Measurements from ENCODE around the gene PCNX3. TPM values are rescaled to one million over a fixed set of nuclear protein-coding genes. Genes with fewer than 3 reads are reported as not detected.

Gene PCNX3
- polyA plus RNA-seq, 1 donor from 2014 or later, result 7.8 TPM

DNA sequence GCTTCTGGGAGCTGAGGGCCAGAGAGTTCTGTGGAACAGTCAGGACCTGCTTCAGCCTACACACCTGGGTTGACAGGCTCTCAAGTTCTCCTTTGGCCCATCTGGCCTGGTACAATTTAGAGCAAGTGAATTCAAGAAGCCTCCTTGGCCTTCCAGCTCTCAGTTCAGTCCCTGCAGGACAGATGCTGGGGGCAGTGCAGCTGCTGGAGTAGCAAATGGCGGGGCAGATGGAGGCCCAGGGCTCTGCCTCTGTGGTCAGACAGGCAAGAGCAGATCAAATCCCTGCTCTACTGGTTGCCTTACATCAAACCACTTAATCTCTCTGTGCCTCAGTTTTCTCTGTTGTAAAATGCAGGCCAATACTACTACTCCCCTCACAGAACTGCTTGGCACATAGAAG lies 11.3 kb upstream of the PCNX3 start:
- Histone ChIP-seq H3F3A (ENCODE audit: insufficient read depth, low read length, poor library complexity, severe bottlenecking) (no peaks in the 10 kb centered on the region), H3K9me2 (ENCODE audit: insufficient read depth, low read length) (no peaks in the 10 kb centered on the region), H3K9me3 (ENCODE audit: low read length) (no peaks in the 10 kb centered on the region), H3K36me3 (ENCODE audit: insufficient read depth, low read length) (no peaks in the 10 kb centered on the region), H2AFZ (ENCODE audit: low read depth, low read length) (no peak overlapping the region), H3K27ac (ENCODE audit: low read length) (no peak overlapping the region), H3K4me2 (ENCODE audit: low read length) (no peak overlapping the region), H4K20me1 (ENCODE audit: insufficient read depth) (no peaks in the 10 kb centered on the region), H3K4me3 (ENCODE audit: low read length) (no peak overlapping the region), H3K79me2 (replicated peaks; ENCODE audit: insufficient read depth, low read length) (no peaks in the 10 kb centered on the region), H3K27me3 (ENCODE audit: insufficient read depth, low read depth, low read length) (no peaks in the 10 kb centered on the region), H3K9ac (ENCODE audit: low read length) (no peak overlapping the region)
- no peak for TF ChIP-seq SMC3 (conservative IDR thresholded peaks at IDR 0.05; ENCODE audit: poor library complexity)
- TF ChIP-seq, protein P1, sequence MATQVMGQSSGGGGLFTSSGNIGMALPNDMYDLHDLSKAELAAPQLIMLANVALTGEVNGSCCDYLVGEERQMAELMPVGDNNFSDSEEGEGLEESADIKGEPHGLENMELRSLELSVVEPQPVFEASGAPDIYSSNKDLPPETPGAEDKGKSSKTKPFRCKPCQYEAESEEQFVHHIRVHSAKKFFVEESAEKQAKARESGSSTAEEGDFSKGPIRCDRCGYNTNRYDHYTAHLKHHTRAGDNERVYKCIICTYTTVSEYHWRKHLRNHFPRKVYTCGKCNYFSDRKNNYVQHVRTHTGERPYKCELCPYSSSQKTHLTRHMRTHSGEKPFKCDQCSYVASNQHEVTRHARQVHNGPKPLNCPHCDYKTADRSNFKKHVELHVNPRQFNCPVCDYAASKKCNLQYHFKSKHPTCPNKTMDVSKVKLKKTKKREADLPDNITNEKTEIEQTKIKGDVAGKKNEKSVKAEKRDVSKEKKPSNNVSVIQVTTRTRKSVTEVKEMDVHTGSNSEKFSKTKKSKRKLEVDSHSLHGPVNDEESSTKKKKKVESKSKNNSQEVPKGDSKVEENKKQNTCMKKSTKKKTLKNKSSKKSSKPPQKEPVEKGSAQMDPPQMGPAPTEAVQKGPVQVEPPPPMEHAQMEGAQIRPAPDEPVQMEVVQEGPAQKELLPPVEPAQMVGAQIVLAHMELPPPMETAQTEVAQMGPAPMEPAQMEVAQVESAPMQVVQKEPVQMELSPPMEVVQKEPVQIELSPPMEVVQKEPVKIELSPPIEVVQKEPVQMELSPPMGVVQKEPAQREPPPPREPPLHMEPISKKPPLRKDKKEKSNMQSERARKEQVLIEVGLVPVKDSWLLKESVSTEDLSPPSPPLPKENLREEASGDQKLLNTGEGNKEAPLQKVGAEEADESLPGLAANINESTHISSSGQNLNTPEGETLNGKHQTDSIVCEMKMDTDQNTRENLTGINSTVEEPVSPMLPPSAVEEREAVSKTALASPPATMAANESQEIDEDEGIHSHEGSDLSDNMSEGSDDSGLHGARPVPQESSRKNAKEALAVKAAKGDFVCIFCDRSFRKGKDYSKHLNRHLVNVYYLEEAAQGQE (IDR thresholded peaks at IDR 0.05; ENCODE audit: borderline replicate concordance), result no peak
- no peak for TF ChIP-seq RAD21 (conservative IDR thresholded peaks at IDR 0.05)
- no peak for TF ChIP-seq TAF1 (IDR thresholded peaks at IDR 0.05; ENCODE audit: low read depth)
- no peak for TF ChIP-seq EP300 (conservative IDR thresholded peaks at IDR 0.05; ENCODE audit: poor library complexity, severe bottlenecking)
- TF ChIP-seq, protein P2, sequence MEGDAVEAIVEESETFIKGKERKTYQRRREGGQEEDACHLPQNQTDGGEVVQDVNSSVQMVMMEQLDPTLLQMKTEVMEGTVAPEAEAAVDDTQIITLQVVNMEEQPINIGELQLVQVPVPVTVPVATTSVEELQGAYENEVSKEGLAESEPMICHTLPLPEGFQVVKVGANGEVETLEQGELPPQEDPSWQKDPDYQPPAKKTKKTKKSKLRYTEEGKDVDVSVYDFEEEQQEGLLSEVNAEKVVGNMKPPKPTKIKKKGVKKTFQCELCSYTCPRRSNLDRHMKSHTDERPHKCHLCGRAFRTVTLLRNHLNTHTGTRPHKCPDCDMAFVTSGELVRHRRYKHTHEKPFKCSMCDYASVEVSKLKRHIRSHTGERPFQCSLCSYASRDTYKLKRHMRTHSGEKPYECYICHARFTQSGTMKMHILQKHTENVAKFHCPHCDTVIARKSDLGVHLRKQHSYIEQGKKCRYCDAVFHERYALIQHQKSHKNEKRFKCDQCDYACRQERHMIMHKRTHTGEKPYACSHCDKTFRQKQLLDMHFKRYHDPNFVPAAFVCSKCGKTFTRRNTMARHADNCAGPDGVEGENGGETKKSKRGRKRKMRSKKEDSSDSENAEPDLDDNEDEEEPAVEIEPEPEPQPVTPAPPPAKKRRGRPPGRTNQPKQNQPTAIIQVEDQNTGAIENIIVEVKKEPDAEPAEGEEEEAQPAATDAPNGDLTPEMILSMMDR (IDR thresholded peaks at IDR 0.05; ENCODE audit: poor library complexity, severe bottlenecking), result no peak
- TF ChIP-seq MXI1 (conservative IDR thresholded peaks at IDR 0.05; ENCODE audit: poor library complexity, severe bottlenecking), result no peak
- no peak for TF ChIP-seq EZH2 (IDR thresholded peaks at IDR 0.05; ENCODE audit: borderline replicate concordance, insufficient read depth, low read length, poor library complexity, severe bottlenecking)
- no peak for TF ChIP-seq POLR2AphosphoS5 (IDR thresholded peaks at IDR 0.05)

DNA sequence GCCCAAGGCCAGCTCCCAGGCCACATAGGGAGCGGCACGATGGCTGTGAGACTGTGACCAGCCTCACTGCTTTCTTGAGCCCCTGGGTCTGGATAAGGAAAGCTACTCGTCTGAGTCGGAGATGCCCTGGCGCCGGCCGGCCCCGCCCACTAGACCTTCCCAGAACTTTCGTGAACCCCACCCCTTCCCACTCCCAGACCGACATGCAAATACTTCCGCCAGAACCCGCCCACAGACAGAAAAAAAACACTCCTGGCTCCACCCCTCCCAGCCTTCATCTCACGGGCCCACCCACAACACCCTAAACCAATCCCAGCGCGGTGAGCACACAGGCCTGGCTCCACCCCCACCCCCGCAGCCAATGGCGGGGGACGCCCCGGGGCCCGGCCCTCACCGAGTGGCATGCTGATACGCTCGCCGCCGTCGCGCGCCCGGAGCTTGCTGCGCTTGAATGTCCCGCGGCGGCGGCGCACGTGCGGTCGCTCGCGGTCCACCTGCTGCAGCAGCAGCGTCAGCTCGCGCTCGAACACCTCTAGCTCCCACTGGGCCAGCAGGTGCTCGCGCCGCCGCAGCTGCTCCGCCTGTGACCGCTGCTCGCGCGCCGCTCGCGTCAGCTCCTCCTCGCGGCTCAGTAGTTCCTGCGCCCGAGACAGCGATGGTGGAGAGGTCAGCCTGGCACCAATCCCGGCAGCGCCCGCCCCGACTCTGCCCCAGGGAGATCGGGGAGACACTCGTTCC lies 8.5 kb upstream of the PCNX3 start:
- Histone ChIP-seq H3K27ac (ENCODE audit: low read length) (no peak overlapping the region), H3K79me2 (replicated peaks; ENCODE audit: insufficient read depth, low read length) (no peaks in the 10 kb centered on the region), H3K9ac (ENCODE audit: low read length) (peak overlapping the region; percentile 23)

More for the DNA sequence above, 8.5 kb upstream of the PCNX3 start:
- H3K27me3 ChIP-seq (ENCODE audit: insufficient read depth, low read depth, low read length), result no peaks in the 10 kb centered on the region
- no peak overlapping the region for H2AFZ ChIP-seq (ENCODE audit: low read depth, low read length)
- no peak overlapping the region for H3K4me2 ChIP-seq (ENCODE audit: low read length)
- peak overlapping the region; percentile 71 for H3K4me3 ChIP-seq (ENCODE audit: low read length)
- TF ChIP-seq RAD21 (conservative IDR thresholded peaks at IDR 0.05), result no peak
- TF ChIP-seq EP300 (conservative IDR thresholded peaks at IDR 0.05; ENCODE audit: poor library complexity, severe bottlenecking), result peak; percentile 53
- TF ChIP-seq, protein P2 (IDR thresholded peaks at IDR 0.05; ENCODE audit: poor library complexity, severe bottlenecking), result peak; percentile 32
- TF ChIP-seq MXI1 (conservative IDR thresholded peaks at IDR 0.05; ENCODE audit: poor library complexity, severe bottlenecking), result peak; percentile 100
- no peak for TF ChIP-seq TAF1 (IDR thresholded peaks at IDR 0.05; ENCODE audit: low read depth)
- TF ChIP-seq, protein P1 (IDR thresholded peaks at IDR 0.05; ENCODE audit: borderline replicate concordance), result no peak
- TF ChIP-seq EZH2 (IDR thresholded peaks at IDR 0.05; ENCODE audit: borderline replicate concordance, insufficient read depth, low read length, poor library complexity, severe bottlenecking), result no peak
- TF ChIP-seq POLR2AphosphoS5 (IDR thresholded peaks at IDR 0.05), result no peak
- peak; percentile 57 for TF ChIP-seq SMC3 (conservative IDR thresholded peaks at IDR 0.05; ENCODE audit: poor library complexity)
- no peaks in the 10 kb centered on the region for H3K36me3 ChIP-seq (ENCODE audit: insufficient read depth, low read length)
- no peaks in the 10 kb centered on the region for H3F3A ChIP-seq (ENCODE audit: insufficient read depth, low read length, poor library complexity, severe bottlenecking)
- no peaks in the 10 kb centered on the region for H3K9me2 ChIP-seq (ENCODE audit: insufficient read depth, low read length)
- no peaks in the 10 kb centered on the region for H4K20me1 ChIP-seq (ENCODE audit: insufficient read depth)
- H3K9me3 ChIP-seq (ENCODE audit: low read length), result no peaks in the 10 kb centered on the region
